DND-41 (cell line): ENCODE data around the gene L3MBTL1.

Experiments
- EZH2 ChIP-seq: IDR thresholded peaks from 3 replicates; pipeline ENCODE4 v1.6.1; 2012; ENCODE audit warnings: borderline replicate concordance, low read depth, mild to moderate bottlenecking, moderate library complexity, low read length, inconsistent platforms; ENCODE audit not compliant: severe bottlenecking
- TF ChIP-seq, protein P1 (sequence below): IDR thresholded peaks from 2 replicates; pipeline ENCODE4 v1.5.1; 2012; ENCODE audit warnings: borderline replicate concordance, low read length, moderate library complexity, mild to moderate bottlenecking; ENCODE audit not compliant: poor library complexity, severe bottlenecking; ENCODE audit errors: extremely low read depth

DNA sequence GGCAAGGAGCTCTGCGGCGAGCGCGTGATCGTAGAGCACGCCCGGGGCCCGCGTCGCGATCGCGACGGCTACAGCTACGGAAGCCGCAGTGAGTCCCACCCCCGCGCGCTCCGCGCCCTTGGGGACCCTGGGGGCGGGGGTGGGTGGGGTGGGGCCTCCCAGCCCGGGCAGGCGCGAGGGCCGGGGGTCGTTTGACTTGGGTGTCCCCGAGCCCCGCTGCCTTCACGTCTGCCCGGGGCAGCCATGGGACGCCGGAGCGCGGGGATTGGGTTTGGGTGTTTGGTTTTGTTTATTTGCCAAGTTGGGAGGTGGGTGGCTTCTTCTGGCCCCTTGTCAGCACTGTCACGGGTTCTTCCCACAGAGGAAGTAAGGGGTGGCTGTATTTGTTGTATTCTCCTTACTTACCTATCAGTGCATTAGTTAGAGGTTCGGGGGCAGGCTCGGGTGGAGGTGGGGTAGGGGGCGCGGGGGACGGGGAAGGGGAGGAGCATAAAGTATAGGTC is 49.0 kb upstream of the L3MBTL1 start:
- TF ChIP-seq, protein P1, sequence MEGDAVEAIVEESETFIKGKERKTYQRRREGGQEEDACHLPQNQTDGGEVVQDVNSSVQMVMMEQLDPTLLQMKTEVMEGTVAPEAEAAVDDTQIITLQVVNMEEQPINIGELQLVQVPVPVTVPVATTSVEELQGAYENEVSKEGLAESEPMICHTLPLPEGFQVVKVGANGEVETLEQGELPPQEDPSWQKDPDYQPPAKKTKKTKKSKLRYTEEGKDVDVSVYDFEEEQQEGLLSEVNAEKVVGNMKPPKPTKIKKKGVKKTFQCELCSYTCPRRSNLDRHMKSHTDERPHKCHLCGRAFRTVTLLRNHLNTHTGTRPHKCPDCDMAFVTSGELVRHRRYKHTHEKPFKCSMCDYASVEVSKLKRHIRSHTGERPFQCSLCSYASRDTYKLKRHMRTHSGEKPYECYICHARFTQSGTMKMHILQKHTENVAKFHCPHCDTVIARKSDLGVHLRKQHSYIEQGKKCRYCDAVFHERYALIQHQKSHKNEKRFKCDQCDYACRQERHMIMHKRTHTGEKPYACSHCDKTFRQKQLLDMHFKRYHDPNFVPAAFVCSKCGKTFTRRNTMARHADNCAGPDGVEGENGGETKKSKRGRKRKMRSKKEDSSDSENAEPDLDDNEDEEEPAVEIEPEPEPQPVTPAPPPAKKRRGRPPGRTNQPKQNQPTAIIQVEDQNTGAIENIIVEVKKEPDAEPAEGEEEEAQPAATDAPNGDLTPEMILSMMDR, result no peak
- no peak for TF ChIP-seq EZH2
